Left lung (tissue), 10 donors: ENCODE results near the gene FCAMR. TPM values are rescaled to one million over a fixed set of nuclear protein-coding genes. Genes with fewer than 3 reads are reported as not detected.

Source experiments
- ATAC-seq: fragments of 200-7000 bp; cut with Tn5 transposase; one replicate; pipeline ENCODE4 v1.9.1; 2020; ENCODE audit warnings: moderate library complexity
- DNase-seq, 4 donors: peaks; one replicate each; pipeline ENCODE4 v3.0.0-alpha.2; 2013 to 2020
- H3K27ac ChIP-seq, 2 donors: fragments of 200-600 bp; sonication (generic) in 1 of 2; one replicate each; pipeline versions ENCODE4 v1.5.0 to v1.8.0; 2020 to 2021
- H3K27me3 ChIP-seq, 2 donors: fragments of 200-600 bp; sonication (generic) in 1 of 2; one replicate each; pipeline versions ENCODE4 v1.5.0 to v1.8.0; 2020 to 2021
- H3K36me3 ChIP-seq, 2 donors: fragments of 200-600 bp; sonication (generic) in 1 of 2; one replicate each; pipeline versions ENCODE4 v1.5.0 to v1.8.0; 2020 to 2021
- H3K4me1 ChIP-seq, 2 donors: fragments of 200-600 bp; one replicate each; pipeline ENCODE4 v1.8.0; 2021
- H3K4me3 ChIP-seq, 2 donors: fragments of 200-600 bp; sonication (generic) in 1 of 2; one replicate each; pipeline versions ENCODE4 v1.5.0 to v1.8.0; 2020 to 2021; ENCODE audit warnings: mild to moderate bottlenecking in 1 of 2
- H3K9me3 ChIP-seq, 2 donors: fragments of 200-600 bp; sonication (generic) in 1 of 2; one replicate each; pipeline versions ENCODE4 v1.5.0 to v1.8.0; 2020 to 2021
- intact Hi-C, 2 donors: fragments of 100-400 bp; cut with DNase I; formaldehyde crosslinking; loops; one replicate each; pipeline versions ENCODE4 v1.11.2 to v1.14.2; 2022
- polyA plus RNA-seq, 6 donors: library from polyadenylated mRNA; unstranded; fragments of 120-200 nt; gene quantifications; one replicate each; pipeline ENCODE4 v1.2.1, GENCODE V29; 2013; ENCODE audit not compliant: insufficient read length in 6 of 6
- total RNA-seq, 2 donors: library from RNA; stranded (reverse); fragmentation: NEBNext Ultra II Directional; extraction: Animal tissue kit (Norgen Biotek cat#: 25700); gene quantifications; one replicate each; pipeline ENCODE4 v1.2.1, GENCODE V29; 2021
- TF ChIP-seq, protein P1 (sequence below), 2 donors: fragments of 200-600 bp; sonication (generic) in 1 of 2; IDR thresholded peaks; one replicate each; pipeline versions ENCODE4 v1.5.0 to v1.8.0; 2021; ENCODE audit warnings: antibody characterized with exemption in 2 of 2
- donor health status: DM: no; HTN: yes; CAD: no.
- donor health status: DM: no; HTN: no; CAD: no.

FCAMR gene
- total and polyA plus RNA-seq, 8 donors: 0.07 to 0.18 (median 0.07) TPM; not detected in 5

DNA sequence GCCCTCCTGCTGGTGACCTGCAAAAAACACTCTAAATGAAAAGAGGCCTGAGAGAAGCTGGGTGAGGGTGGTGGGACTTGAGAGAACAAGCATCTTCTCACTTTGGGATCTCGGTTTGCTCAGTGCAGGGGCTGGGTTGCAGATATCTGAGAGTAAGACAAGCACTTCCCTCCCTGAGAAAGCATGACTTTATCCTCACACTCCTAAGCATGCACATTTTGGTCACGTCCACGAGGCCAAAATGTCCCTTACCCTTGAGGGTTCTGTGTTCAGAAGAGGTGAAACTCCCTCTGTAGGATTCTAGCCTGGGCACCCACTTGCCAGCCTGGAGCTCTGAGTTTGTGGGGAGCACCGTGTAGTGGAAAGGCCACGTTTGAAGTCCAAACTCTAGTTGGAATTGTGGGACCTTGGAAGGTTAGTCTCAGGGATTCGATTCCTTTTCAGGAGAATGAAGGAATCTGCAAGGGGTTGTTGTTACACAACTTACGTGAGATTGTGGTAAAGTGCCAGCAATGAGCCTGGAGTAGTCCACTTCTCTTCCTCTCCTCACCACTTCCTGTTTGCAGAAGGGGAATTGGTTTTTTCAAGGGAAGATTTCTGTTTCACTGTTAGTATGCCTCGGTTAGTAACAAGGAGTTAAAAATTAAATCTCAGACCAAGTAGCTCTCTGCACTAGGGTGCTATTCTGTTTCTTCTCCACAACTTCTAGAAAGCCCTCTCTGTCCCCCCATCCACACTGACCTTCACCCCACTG is 3.0 kb downstream of the FCAMR start:
- TF ChIP-seq, protein P1, sequence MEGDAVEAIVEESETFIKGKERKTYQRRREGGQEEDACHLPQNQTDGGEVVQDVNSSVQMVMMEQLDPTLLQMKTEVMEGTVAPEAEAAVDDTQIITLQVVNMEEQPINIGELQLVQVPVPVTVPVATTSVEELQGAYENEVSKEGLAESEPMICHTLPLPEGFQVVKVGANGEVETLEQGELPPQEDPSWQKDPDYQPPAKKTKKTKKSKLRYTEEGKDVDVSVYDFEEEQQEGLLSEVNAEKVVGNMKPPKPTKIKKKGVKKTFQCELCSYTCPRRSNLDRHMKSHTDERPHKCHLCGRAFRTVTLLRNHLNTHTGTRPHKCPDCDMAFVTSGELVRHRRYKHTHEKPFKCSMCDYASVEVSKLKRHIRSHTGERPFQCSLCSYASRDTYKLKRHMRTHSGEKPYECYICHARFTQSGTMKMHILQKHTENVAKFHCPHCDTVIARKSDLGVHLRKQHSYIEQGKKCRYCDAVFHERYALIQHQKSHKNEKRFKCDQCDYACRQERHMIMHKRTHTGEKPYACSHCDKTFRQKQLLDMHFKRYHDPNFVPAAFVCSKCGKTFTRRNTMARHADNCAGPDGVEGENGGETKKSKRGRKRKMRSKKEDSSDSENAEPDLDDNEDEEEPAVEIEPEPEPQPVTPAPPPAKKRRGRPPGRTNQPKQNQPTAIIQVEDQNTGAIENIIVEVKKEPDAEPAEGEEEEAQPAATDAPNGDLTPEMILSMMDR (IDR thresholded peaks at IDR 0.05): no peak
- Histone ChIP-seq H3K9me3 (no peaks in the 10 kb centered on the region), H3K4me1 (peaks cover 0 to 48% of the 10 kb centered on the region in 2 donors), H3K36me3 (no peaks in the 10 kb centered on the region), H3K27me3 (peaks cover 0 to 26% of the 10 kb centered on the region in 2 donors), H3K4me3 (no peak overlapping the region), H3K27ac (peak overlapping the region in 1 of 2 donors; percentile 21)
- DNase-seq: peak in 1 of 4 donors; percentile 52
- intact Hi-C loops: no loop called here
- peak; percentile 86 for ATAC-seq

DNA sequence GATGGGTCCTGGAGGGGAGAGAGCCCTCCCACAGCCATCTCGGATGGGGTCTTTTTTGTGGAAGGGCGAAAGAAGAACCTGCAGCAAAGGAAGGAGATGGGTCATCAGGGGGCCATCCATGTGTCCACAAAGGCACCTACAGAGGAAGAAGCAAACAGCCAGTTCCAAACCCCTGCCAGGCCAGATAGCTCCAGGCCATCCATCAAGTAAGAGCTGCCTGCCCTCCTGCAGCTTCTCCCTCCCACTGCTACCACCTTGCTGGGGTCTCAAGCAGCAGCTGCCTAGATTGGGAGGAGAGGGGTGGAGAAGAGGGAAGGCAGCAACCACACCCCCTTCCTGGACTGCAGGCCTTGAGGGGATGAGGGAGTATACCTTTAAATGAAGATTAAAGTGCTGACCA is 4.5 kb downstream of the FCAMR start:
- ATAC-seq: no peak

DNA sequence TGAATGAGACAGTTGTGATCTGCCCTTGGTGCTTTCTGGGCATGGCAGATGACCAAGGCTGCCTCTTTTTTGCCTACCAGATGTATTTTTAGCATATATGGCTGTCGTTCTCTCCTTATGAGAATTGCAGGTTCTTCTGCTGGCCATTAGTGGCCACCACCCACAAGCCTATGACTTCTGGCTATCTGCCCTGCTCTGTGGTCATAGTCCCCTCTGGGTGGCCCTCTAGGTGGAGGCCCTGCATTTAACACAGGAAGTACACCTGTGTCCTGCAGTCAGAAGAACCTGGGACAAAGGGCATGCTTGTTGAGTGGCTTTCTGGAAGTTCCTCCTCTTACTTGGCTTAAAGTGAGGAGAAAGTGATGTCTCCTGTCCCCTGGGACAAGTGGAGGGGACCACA is 6.5 kb downstream of the FCAMR start:
- intact Hi-C loops: no loop called here
- no peaks in the 10 kb centered on the region for H3K36me3 ChIP-seq
- DNase-seq (no peak), ATAC-seq (no peak)
- no peaks in the 10 kb centered on the region for H3K9me3 ChIP-seq
- TF ChIP-seq, protein P1 (IDR thresholded peaks at IDR 0.05): no peak
- peaks cover 0 to 3% of the 10 kb centered on the region in 2 donors for H3K27me3 ChIP-seq
- H3K4me1 ChIP-seq: peaks cover 0 to 34% of the 10 kb centered on the region in 2 donors
- no peak overlapping the region for H3K27ac ChIP-seq
- H3K4me3 ChIP-seq: no peak overlapping the region

More for the DNA sequence above, 4.5 kb downstream of the FCAMR start:
- H3K27ac ChIP-seq: no peak overlapping the region
- H3K36me3 ChIP-seq: no peaks in the 10 kb centered on the region
- no peak overlapping the region for H3K4me3 ChIP-seq
- TF ChIP-seq, protein P1 (IDR thresholded peaks at IDR 0.05): no peak
- no peak for DNase-seq
- intact Hi-C loops: no loop called here
- no peaks in the 10 kb centered on the region for H3K9me3 ChIP-seq
- H3K27me3 ChIP-seq: peaks cover 0 to 23% of the 10 kb centered on the region in 2 donors
- peaks cover 0 to 52% of the 10 kb centered on the region in 2 donors for H3K4me1 ChIP-seq

DNA sequence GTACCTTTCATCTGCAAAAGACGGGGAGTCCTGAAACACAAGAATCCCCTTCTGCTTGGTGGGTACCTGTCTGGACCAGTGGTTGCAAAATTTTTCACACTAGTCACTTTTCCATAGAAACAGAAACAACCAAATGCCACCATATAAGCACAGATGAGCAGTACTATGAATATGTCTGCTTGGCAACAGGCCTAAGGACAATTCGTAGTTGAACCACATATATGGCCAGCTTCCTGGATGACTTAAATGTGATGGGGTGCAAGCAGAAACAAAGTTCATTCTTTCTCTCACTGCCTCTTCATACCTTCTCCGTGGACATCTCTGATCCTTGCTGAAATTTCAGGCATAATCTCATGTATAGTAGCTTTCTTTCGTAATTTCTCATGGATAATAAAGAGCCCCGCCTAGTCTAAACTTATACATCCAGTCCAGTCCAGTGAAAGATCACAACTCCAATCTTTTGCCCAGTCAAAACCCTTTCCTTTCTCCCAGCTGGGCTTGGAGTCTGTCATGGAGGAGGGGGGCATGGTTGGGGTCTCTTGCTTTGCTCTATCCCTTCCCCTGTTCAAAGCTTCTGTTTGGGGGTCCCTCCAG is 7.0 kb downstream of the FCAMR start:
- Histone ChIP-seq H3K9me3 (no peaks in the 10 kb centered on the region), H3K4me1 (peaks cover 0 to 29% of the 10 kb centered on the region in 2 donors), H3K27ac (no peak overlapping the region), H3K36me3 (no peaks in the 10 kb centered on the region), H3K27me3 (no peaks in the 10 kb centered on the region), H3K4me3 (no peak overlapping the region)
- intact Hi-C loops: no loop called here
- TF ChIP-seq, protein P1 (IDR thresholded peaks at IDR 0.05): no peak
- DNase-seq (no peak), ATAC-seq (no peak)

DNA sequence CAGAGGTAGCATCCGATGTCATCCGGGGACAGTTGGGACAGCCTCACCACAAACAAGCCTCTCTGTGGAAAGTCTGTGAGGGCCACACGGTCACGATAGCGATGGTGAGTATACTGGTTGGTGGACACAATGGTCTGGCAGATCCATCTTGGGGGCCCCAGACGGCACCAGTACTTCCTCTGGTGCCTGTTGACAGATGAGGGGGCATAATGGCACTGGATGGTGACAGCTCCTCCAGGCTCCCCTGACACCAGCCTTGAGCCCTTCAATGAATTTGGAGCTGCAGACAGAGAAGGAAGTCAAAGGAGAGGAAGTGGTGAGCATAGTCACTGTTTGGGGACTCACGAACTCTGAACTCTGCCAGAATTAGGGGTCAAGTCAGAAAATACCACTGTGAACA is 8.0 kb downstream of the FCAMR start:
- TF ChIP-seq, protein P1 (IDR thresholded peaks at IDR 0.05): no peak
- H3K27ac ChIP-seq: no peak overlapping the region
- no peak for ATAC-seq

More for the DNA sequence above, 8.0 kb downstream of the FCAMR start:
- intact Hi-C loops: no loop called here
- Histone ChIP-seq H3K9me3 (no peaks in the 10 kb centered on the region), H3K4me3 (no peak overlapping the region), H3K36me3 (no peaks in the 10 kb centered on the region), H3K4me1 (peaks cover 0 to 20% of the 10 kb centered on the region in 2 donors), H3K27me3 (no peaks in the 10 kb centered on the region)
- DNase-seq: no peak
